Measurements from ENCODE around the gene LHPP. TPM values are rescaled to one million over a fixed set of nuclear protein-coding genes. Genes with fewer than 3 reads are reported as not detected.
"Not testable (repeated sequence)": the region's sequence is repeated elsewhere in the genome, so short reads cannot be mapped to it uniquely, and the experiment has no call there.

LHPP gene
- total RNA-seq, 1 donor: 20.4 TPM

DNA sequence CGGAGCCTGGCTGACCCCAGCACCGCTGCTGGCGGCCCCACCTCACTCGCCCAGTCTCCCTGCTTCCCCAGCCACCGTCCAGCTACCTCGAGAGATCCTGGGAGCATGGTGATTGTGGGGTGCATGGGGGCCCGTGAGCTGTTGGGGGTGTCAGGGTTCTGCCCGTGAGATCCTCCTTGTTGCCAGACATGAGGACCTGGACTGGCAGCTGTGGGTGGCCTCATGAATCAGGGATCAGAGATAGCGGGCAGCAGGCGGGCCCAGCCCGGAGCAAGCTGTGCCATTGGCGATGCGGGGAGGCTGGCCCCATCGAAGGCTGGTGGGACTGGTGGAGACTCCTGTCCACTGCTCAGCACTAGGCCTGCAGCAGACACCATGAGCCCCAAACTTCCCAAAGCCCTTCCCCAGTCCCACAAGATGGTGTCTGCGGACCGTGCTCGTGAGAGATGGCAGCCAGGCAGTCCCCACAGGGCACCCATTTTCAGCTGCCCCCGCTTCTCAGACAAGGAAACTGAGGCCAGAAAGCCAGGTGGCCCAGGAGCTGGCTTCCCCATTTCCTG is 75.6 kb downstream of the LHPP start:
- H3K4me1 ChIP-seq (ENCODE audit: insufficient read depth, low read length): peaks cover 37% of the 10 kb centered on the region

DNA sequence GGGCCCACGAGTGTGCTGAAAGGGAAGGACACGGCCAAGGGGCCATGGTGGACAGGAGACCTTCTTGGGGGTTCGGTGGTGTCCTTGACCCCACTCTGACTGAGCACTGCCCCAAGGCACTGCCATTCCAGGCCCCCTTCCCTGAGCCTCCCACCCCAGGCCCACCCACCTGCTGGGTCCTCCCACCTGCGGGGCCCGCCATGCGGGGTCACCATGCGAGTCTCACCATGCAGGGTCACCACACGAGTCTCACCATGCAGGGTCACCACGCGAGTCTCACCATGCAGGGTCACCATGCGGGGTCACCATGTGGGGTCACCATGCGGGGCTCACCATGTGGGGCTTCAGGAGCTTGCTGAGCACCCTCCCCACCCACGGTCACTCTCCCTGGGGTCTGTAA is 76.3 kb downstream of the LHPP start:
- no peak overlapping the region for H3K4me3 ChIP-seq (ENCODE audit: low read length)
- no peaks in the 10 kb centered on the region for H3K9me3 ChIP-seq (ENCODE audit: low read depth, low read length)
- H3K4me1 ChIP-seq (ENCODE audit: insufficient read depth, low read length): peaks cover 37% of the 10 kb centered on the region
- H3K27me3 ChIP-seq (ENCODE audit: insufficient read depth, low read length): no peaks in the 10 kb centered on the region

More for the DNA sequence above, 75.6 kb downstream of the LHPP start:
- Histone ChIP-seq H3K27me3 (ENCODE audit: insufficient read depth, low read length) (no peaks in the 10 kb centered on the region), H3K9me3 (ENCODE audit: low read depth, low read length) (no peaks in the 10 kb centered on the region), H3K4me3 (ENCODE audit: low read length) (no peak overlapping the region)

GRCh38 chr10:124538706-124539105 is 77.1 kb downstream of the LHPP start:
- Histone ChIP-seq H3K27me3 (ENCODE audit: insufficient read depth, low read length) (no peaks in the 10 kb centered on the region), H3K4me3 (ENCODE audit: low read length) (no peak overlapping the region), H3K4me1 (ENCODE audit: insufficient read depth, low read length) (peaks cover 42% of the 10 kb centered on the region), H3K9me3 (ENCODE audit: low read depth, low read length) (no peaks in the 10 kb centered on the region)

- H3K27me3 ChIP-seq (ENCODE audit: insufficient read depth, low read length): no peaks in the 10 kb centered on the region
- no peak overlapping the region for H3K4me3 ChIP-seq (ENCODE audit: low read length)
- peaks cover 43% of the 10 kb centered on the region for H3K4me1 ChIP-seq (ENCODE audit: insufficient read depth, low read length)
- no peaks in the 10 kb centered on the region for H3K9me3 ChIP-seq (ENCODE audit: low read depth, low read length)
Observed at GRCh38 chr10:124539935-124540641, 78.5 kb downstream of the LHPP start.

- no peaks in the 10 kb centered on the region for H3K27me3 ChIP-seq (ENCODE audit: insufficient read depth, low read length)
- peaks cover 42% of the 10 kb centered on the region for H3K4me1 ChIP-seq (ENCODE audit: insufficient read depth, low read length)
- no peak overlapping the region for H3K4me3 ChIP-seq (ENCODE audit: low read length)
- no peaks in the 10 kb centered on the region for H3K9me3 ChIP-seq (ENCODE audit: low read depth, low read length)
Observed at GRCh38 chr10:124541076-124541903, 79.7 kb downstream of the LHPP start.

DNA sequence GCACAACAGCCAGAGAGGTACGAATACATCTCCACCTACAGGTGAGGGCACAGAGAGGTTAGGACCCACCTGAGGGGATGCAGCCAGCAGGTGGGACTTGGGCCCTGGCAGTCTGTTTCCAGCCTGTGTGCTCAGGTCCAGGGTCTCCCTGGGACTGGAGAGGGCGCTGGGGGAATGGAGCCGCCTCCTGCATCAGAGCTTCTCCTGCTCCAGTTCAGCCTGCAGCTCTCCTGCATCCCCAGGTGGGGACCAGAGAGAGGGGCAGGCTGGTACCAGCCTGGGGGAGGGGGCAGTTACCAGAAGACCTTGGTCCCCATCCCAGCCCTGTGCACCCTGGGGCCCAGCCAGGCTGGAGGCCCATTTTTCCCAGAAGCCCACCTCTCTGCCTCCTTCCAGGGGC is 80.7 kb downstream of the LHPP start:
- H3K4me3 ChIP-seq (ENCODE audit: low read length): no peak overlapping the region
- H3K9me3 ChIP-seq (ENCODE audit: low read depth, low read length): no peaks in the 10 kb centered on the region
- peaks cover 40% of the 10 kb centered on the region for H3K4me1 ChIP-seq (ENCODE audit: insufficient read depth, low read length)
- no peaks in the 10 kb centered on the region for H3K27me3 ChIP-seq (ENCODE audit: insufficient read depth, low read length)

- Histone ChIP-seq H3K4me1 (ENCODE audit: insufficient read depth, low read length) (peaks cover 48% of the 10 kb centered on the region), H3K4me3 (ENCODE audit: low read length) (no peak overlapping the region)
Observed at GRCh38 chr10:124543146-124543545, 81.5 kb downstream of the LHPP start.

DNA sequence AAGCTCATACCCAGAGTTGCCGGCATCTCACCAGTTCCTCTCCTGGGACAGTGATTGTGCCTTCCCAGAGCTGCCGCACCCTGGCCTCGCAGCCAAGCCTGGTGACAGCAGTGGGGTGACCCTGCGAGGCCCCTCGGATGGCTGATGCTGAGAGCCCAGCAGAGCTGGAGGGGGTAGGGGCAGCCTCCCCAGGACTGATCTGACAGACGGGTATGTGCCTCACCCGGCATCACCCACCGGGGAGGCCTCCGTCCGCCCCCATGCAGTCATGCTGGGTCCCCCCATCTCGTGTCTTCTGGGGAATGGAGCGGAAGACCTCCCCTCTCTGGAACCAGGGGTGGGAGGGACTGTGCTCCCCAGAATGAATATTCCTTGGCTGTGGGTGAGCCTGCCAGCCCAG is 82.3 kb downstream of the LHPP start:
- H3K9me3 ChIP-seq (ENCODE audit: low read depth, low read length): no peaks in the 10 kb centered on the region

More at GRCh38 chr10:124543146-124543545, 81.5 kb downstream of the LHPP start:
- H3K27me3 ChIP-seq (ENCODE audit: insufficient read depth, low read length): no peaks in the 10 kb centered on the region
- H3K9me3 ChIP-seq (ENCODE audit: low read depth, low read length): no peaks in the 10 kb centered on the region

DNA sequence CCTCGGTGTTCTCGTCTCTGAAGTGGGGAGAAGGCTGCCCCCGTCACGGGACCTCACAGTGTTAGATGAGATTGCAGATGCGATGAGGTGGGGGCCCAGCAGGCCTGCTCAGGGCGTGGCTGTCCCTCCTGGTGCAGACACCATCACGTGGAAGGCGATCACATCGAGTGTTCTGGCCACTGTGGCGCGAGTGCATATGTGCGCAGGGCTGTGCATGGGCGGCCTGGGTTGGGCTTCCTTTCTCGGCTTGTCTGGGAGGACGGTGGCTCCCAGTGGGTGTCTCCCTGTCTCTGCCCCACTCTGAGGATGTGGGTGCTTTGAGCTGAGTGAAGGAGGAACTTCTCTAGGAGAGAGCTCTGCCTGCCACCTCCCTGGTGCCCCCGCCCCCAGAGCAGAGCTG is 83.1 kb downstream of the LHPP start:
- Histone ChIP-seq H3K9me3 (ENCODE audit: low read depth, low read length) (no peaks in the 10 kb centered on the region), H3K4me1 (ENCODE audit: insufficient read depth, low read length) (peaks cover 54% of the 10 kb centered on the region), H3K4me3 (ENCODE audit: low read length) (no peak overlapping the region)

More for the DNA sequence above, 82.3 kb downstream of the LHPP start:
- peaks cover 52% of the 10 kb centered on the region for H3K4me1 ChIP-seq (ENCODE audit: insufficient read depth, low read length)
- no peak overlapping the region for H3K4me3 ChIP-seq (ENCODE audit: low read length)
- no peaks in the 10 kb centered on the region for H3K27me3 ChIP-seq (ENCODE audit: insufficient read depth, low read length)

GRCh38 chr10:124545351-124546054 is 83.9 kb downstream of the LHPP start:
- Histone ChIP-seq H3K27me3 (ENCODE audit: insufficient read depth, low read length) (no peaks in the 10 kb centered on the region), H3K4me3 (ENCODE audit: low read length) (no peak overlapping the region), H3K4me1 (ENCODE audit: insufficient read depth, low read length) (peaks cover 50% of the 10 kb centered on the region), H3K9me3 (ENCODE audit: low read depth, low read length) (no peaks in the 10 kb centered on the region)

More for the DNA sequence above, 83.1 kb downstream of the LHPP start:
- no peaks in the 10 kb centered on the region for H3K27me3 ChIP-seq (ENCODE audit: insufficient read depth, low read length)

DNA sequence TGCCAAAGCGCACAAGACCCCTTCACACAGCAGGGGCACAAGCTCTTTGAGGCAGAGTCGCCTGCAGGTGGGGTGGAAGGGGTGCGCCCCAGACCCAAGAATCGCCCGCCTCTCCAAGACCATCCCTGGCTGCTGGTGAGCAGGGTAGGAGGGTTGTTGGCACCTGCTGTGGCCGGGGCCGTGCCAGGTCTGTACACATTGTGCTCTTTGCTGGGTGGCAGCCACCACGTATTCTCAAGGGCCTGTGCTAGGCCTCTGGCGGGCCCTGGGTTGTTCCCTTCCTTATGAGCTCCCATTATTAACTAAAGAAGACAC is 84.4 kb downstream of the LHPP start:
- Histone ChIP-seq H3K27me3 (ENCODE audit: insufficient read depth, low read length) (no peaks in the 10 kb centered on the region), H3K4me3 (ENCODE audit: low read length) (no peak overlapping the region), H3K4me1 (ENCODE audit: insufficient read depth, low read length) (peaks cover 48% of the 10 kb centered on the region), H3K9me3 (ENCODE audit: low read depth, low read length) (no peaks in the 10 kb centered on the region)

GRCh38 chr10:124546957-124547646 is 85.5 kb downstream of the LHPP start:
- Histone ChIP-seq H3K4me3 (ENCODE audit: low read length) (no peak overlapping the region), H3K9me3 (ENCODE audit: low read depth, low read length) (no peaks in the 10 kb centered on the region), H3K4me1 (ENCODE audit: insufficient read depth, low read length) (peaks cover 48% of the 10 kb centered on the region), H3K27me3 (ENCODE audit: insufficient read depth, low read length) (no peaks in the 10 kb centered on the region)

DNA sequence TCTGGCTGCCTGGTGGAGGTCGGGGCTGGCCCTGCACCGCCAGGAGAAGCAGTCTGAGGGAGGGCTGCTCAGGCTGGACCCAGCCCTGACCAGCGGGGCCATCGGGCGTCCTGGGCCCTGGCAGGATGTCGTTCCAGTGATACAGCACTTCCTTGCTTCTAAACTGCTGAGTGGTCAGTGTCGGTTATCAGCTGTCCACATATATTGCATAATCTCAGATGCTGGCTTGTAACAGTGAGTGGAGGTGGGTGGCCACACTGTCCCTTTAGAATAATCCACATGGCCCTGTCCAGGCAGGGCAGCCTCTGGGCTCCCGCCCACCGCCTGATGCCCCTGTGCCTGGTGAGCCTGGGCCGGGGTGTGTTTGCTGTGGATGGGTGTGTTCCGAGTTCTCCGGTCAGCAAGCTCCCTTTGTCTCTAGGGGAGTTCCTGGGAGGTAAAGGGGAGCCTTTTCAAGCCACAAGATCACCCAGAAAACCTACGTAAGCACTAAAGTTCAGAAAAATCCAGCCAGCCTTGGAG is 86.1 kb downstream of the LHPP start:
- Histone ChIP-seq H3K4me3 (ENCODE audit: low read length) (no peak overlapping the region), H3K9me3 (ENCODE audit: low read depth, low read length) (no peaks in the 10 kb centered on the region), H3K4me1 (ENCODE audit: insufficient read depth, low read length) (peaks cover 48% of the 10 kb centered on the region)

GRCh38 chr10:124549171-124549570 is 87.5 kb downstream of the LHPP start:
- H3K27me3 ChIP-seq (ENCODE audit: insufficient read depth, low read length); H3K4me3 ChIP-seq (ENCODE audit: low read length); H3K9me3 ChIP-seq (ENCODE audit: low read depth, low read length): not testable (repeated sequence)
- peaks cover 39% of the 10 kb centered on the region for H3K4me1 ChIP-seq (ENCODE audit: insufficient read depth, low read length)

More for the DNA sequence above, 86.1 kb downstream of the LHPP start:
- no peaks in the 10 kb centered on the region for H3K27me3 ChIP-seq (ENCODE audit: insufficient read depth, low read length)

All from mononuclear cell (primary cell).